Epithelial cell of proximal tubule (primary cell): Measurements from ENCODE around the gene AOC1. TPM values are rescaled to one million over a fixed set of nuclear protein-coding genes. Genes with fewer than 3 reads are reported as not detected.

Experiments used
- DNase-seq: peaks from one replicate; pipeline ENCODE4 v3.0.0-alpha.2; 2011; ENCODE audit warnings: low read depth
- H3K4me3 ChIP-seq: 2 replicates; pipeline ENCODE4 v1.5.1; 2011; ENCODE audit warnings: low read depth, mild to moderate bottlenecking, low read length
- total RNA-seq: library from RNA; depleted of rRNA; stranded (reverse); fragments of >200 nt; gene quantifications from 2 replicates; pipeline ENCODE4 v1.2.3, GENCODE V29; 2015
- TF ChIP-seq, protein P1 (sequence below): conservative IDR thresholded peaks from 2 replicates; pipeline ENCODE4 v1.5.1; 2012; ENCODE audit warnings: low read depth, mild to moderate bottlenecking, low read length

The AOC1 gene
- total RNA-seq, 1 donor from 2014 or later: 2.8 TPM

DNA sequence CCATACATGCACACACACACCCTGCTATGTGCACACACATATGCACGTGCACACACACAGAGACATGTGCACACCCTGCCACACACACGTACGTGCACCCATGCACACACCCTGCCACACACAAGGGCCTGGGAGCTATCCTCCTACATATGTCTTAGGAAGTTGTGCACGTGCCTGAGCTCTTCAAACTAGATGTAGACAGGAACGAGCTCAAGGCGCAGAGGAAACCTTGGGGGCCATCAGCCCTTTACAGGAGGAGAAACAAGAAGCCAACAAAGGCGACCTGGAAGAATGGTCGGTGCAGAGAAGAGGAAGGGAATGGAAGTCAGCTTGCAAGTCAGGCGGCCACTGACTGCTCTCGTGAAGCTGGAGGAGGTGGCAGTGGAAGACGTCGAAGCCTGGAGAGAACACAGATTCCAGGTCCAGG lies 58.7 kb downstream of the AOC1 start:
- no peak for DNase-seq
- H3K4me3 ChIP-seq: no peak overlapping the region
- TF ChIP-seq, protein P1, sequence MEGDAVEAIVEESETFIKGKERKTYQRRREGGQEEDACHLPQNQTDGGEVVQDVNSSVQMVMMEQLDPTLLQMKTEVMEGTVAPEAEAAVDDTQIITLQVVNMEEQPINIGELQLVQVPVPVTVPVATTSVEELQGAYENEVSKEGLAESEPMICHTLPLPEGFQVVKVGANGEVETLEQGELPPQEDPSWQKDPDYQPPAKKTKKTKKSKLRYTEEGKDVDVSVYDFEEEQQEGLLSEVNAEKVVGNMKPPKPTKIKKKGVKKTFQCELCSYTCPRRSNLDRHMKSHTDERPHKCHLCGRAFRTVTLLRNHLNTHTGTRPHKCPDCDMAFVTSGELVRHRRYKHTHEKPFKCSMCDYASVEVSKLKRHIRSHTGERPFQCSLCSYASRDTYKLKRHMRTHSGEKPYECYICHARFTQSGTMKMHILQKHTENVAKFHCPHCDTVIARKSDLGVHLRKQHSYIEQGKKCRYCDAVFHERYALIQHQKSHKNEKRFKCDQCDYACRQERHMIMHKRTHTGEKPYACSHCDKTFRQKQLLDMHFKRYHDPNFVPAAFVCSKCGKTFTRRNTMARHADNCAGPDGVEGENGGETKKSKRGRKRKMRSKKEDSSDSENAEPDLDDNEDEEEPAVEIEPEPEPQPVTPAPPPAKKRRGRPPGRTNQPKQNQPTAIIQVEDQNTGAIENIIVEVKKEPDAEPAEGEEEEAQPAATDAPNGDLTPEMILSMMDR: no peak

Other genes starting within 250 kb of the AOC1 start
- not detected in 2 replicates for gene GIMAP6, start 220.1 kb upstream of the AOC1 start, total RNA-seq
- 0.07 TPM in 1 of 2 replicates, not detected in the other for gene GIMAP2, start 166.8 kb upstream of the AOC1 start, total RNA-seq
- not detected in 2 replicates for gene GIMAP1, start 135.9 kb upstream of the AOC1 start, total RNA-seq
- gene GIMAP5, start 115.1 kb upstream of the AOC1 start, total RNA-seq: not detected in 2 replicates
- gene TMEM176B, start 52.2 kb upstream of the AOC1 start, total RNA-seq: 1.7 TPM in 1 of 2 replicates, not detected in the other
- gene TMEM176A, start 51.7 kb upstream of the AOC1 start, total RNA-seq: 12.4 TPM in 1 of 2 replicates, not detected in the other
- gene KCNH2, start 125.8 kb downstream of the AOC1 start, total RNA-seq: 1.9 TPM in 2 replicates
- gene NOS3, start 138.5 kb downstream of the AOC1 start, total RNA-seq: 1.2 and 1.9 TPM in 2 replicates
- gene ATG9B, start 172.0 kb downstream of the AOC1 start, total RNA-seq: 0.07 and 1.1 TPM in 2 replicates
- gene ABCB8, start 175.9 kb downstream of the AOC1 start, total RNA-seq: 31.8 and 36.7 TPM in 2 replicates
- 2.5 TPM in 1 of 2 replicates, not detected in the other for gene ASIC3, start 196.0 kb downstream of the AOC1 start, total RNA-seq
- gene CDK5, start 205.4 kb downstream of the AOC1 start, total RNA-seq: 19.3 and 21.1 TPM in 2 replicates
- gene SLC4A2, start 207.1 kb downstream of the AOC1 start, total RNA-seq: 115 and 164 TPM in 2 replicates
- 61.2 and 89.8 TPM in 2 replicates for gene FASTK, start 228.3 kb downstream of the AOC1 start, total RNA-seq
- 73.7 and 94.9 TPM in 2 replicates for gene TMUB1, start 231.0 kb downstream of the AOC1 start, total RNA-seq
- 54.1 and 60.1 TPM in 2 replicates for gene AGAP3, start 234.0 kb downstream of the AOC1 start, total RNA-seq